Myometrial cell (primary cell): ENCODE data around the gene CLEC4F. TPM values are rescaled to one million over a fixed set of nuclear protein-coding genes. Genes with fewer than 3 reads are reported as not detected.

Experiments used
- total RNA-seq: library from RNA; depleted of rRNA; stranded (reverse); fragments of >200 nt; gene quantifications from 2 replicates; pipeline ENCODE4 v1.2.3, GENCODE V29; 2015

The CLEC4F gene
- not detected in 2 replicates for total RNA-seq

GRCh38 chr2:70820499-70820898 is at the start of gene CLEC4F:
Gene CLEC4F, minus strand, starts transcription at chr2:70820599. Its CDS starts 76 bp downstream, at chr2:70820523.

GRCh38 chr2:70835643-70836042 is 15.2 kb upstream of the CLEC4F start, which contains the start of gene CD207:
Gene CD207, minus strand, starts transcription at chr2:70835816. Its CDS starts 40 bp downstream, at chr2:70835776.

DNA sequence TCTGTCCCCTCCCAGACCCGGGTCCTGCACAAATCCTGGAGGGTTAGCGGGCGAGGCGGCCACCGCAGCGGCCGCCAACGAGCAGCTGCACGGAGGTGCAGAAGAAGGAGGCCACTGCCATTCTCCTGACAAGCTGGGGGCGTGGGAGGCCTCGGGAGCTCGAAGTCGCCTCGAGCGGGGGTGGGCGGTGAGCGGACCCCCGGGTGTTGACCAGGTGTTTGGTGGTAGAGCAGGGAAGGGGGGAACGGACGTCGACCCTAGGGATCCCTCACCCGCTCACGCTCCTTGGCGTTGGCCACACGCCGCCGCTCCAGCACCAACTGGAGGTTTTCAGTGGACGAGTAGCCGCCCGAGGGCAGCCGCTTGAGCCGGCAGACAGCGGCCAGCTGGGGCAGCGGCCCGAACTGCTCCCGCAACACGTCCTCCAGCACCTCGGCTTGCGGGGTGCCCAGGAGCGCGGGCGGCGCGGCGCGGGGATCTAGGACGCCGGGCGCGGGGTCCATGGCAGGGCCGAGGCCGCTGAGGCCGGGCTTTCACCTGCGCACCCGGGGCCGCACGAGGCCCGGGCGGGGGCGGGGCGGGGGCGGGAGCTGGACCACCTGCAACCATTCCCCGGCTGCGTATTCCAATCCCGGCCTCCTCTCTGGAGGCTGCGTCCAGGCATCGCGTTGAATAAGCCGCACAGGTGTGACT is 30.1 kb downstream of the CLEC4F start, which contains the start of gene FIGLA:
Gene FIGLA, minus strand, starts transcription at position 508 of the 693 bp plus-strand sequence. Its CDS starts 5 bp downstream, at position 503.

GRCh38 chr2:70767699-70768589 is 52.5 kb downstream of the CLEC4F start, which contains the start of gene ADD2:
Gene ADD2, minus strand, starts transcription at chr2:70768200. Its CDS starts 61,792 bp downstream, at chr2:70706408.

Other genes with a start within 250 kb of the CLEC4F start
- not detected in 2 replicates for gene ADD2, start 52.4 kb downstream of the CLEC4F start, total RNA-seq
- not detected in 2 replicates for gene FIGLA, start 30.0 kb downstream of the CLEC4F start, total RNA-seq
- not detected in 2 replicates for gene CD207, start 15.2 kb upstream of the CLEC4F start, total RNA-seq
- 1.7 and 7.1 TPM in 2 replicates for gene VAX2, start 80.0 kb upstream of the CLEC4F start, total RNA-seq
- under 0.01 TPM in 1 of 2 replicates, not detected in the other for gene ATP6V1B1, start 115.3 kb upstream of the CLEC4F start, total RNA-seq
- 3.2 TPM in 1 of 2 replicates, not detected in the other for gene ANKRD53, start 158.0 kb upstream of the CLEC4F start, total RNA-seq
- 47.6 and 80.5 TPM in 2 replicates for gene TEX261, start 174.3 kb upstream of the CLEC4F start, total RNA-seq
- 144 and 181 TPM in 2 replicates for gene NAGK, start 248.0 kb upstream of the CLEC4F start, total RNA-seq